ENCODE measurements around the gene RDX. TPM values are rescaled to one million over a fixed set of nuclear protein-coding genes. Genes with fewer than 3 reads are reported as not detected.

Gene RDX
- total and polyA plus RNA-seq, 2 of the 13 experiments (the other 11 are each of a cell fraction or from before 2014, with no cell fraction given): 20.7 to 63.1 TPM

DNA sequence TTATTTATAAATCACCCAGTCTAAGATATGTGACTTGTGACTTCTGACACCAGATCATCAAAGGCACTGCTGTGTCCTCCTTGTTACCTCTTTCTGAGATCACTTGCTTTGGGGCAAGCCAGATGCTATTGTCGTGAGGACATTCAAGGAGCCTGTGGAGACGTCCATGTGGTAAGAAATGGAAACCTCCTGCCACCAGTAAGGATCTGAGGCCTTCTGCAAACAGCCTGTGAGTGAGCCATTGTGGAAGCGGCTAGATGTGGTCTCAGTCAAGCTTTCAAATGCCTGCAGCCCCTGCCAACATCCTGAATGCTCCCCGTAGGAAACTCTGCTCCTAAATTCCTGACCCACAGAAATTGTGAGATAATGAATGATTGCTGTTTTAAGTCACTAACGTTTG, 11.7 kb upstream of the RDX start:
- Histone ChIP-seq H3K27ac (ENCODE audit: extremely low read length, insufficient read depth, low read length) (no peak overlapping the region), H3K4me1 (ENCODE audit: insufficient read depth, low read length) (peaks cover 34% of the 10 kb centered on the region), H3K9me3 (ENCODE audit: low read length) (no peaks in the 10 kb centered on the region), H4K20me1 (ENCODE audit: insufficient read depth, low read length) (no peaks in the 10 kb centered on the region), H3K9ac (ENCODE audit: insufficient read depth, low read depth, low read length) (no peak overlapping the region), H3K27me3 (ENCODE audit: control insufficient read depth in 1 of 2, insufficient read depth in 2 of 2, low read length in 2 of 2) (no peaks in the 10 kb centered on the region), H3K79me2 (ENCODE audit: insufficient read depth, low read length) (no peaks in the 10 kb centered on the region), H3K4me3 (replicated peaks in 1 of 3; ENCODE audit: insufficient read depth in 1 of 3, low read depth in 2 of 3, low read length in 3 of 3) (no peak overlapping the region), H3K4me2 (ENCODE audit: low read depth, low read length) (no peak overlapping the region), H3K36me3 (replicated peaks in 1 of 2; ENCODE audit: control insufficient read depth in 1 of 2, insufficient read depth in 2 of 2, low read length in 2 of 2) (no peaks in the 10 kb centered on the region), H2AFZ (ENCODE audit: low read length) (no peak overlapping the region)
- CTCF ChIA-PET (ENCODE audit: low intra/inter-chr PET ratio, low total read pairs): no interaction called here
- no TSS peak for BruUV-seq (replicated peaks)
- no peak for DNase-seq (ENCODE audit: low spot score)
- no peak; the same call in 2 of the 3 replicates for ATAC-seq
- WGBS (ENCODE audit: low lambda C conversion rate): 26% methylated on average over 4 of the region's 5 CpGs
- intact Hi-C loops (cut with micrococcal nuclease; ENCODE audit: unreplicated experiment) (no loop called here), in situ Hi-C loops (cut with HindIII; ENCODE audit: extremely low pct_ligation_motif_present, low pct_unique_long_range_greater_than_20kb) (loop anchor here (5.0 kb wide), 1 partner anchor 49 kb away; no protein-coding TSS in a partner anchor)
- TF ChIP-seq KLF11 (CRISPR knock-in tag; IDR thresholded peaks at IDR 0.05) (no peak), ZNF30 (CRISPR knock-in tag; IDR thresholded peaks at IDR 0.05) (no peak), ZNF850 (CRISPR knock-in tag; conservative IDR thresholded peaks at IDR 0.05) (no peak), NPAS2 (CRISPR knock-in tag; IDR thresholded peaks at IDR 0.05; ENCODE audit: borderline replicate concordance) (no peak), ZNF235 (CRISPR knock-in tag; IDR thresholded peaks at IDR 0.05; ENCODE audit: borderline replicate concordance) (no peak), ATAD3A (CRISPR knock-in tag; IDR thresholded peaks at IDR 0.05) (no peak), JUNB (CRISPR knock-in tag; IDR thresholded peaks at IDR 0.05; ENCODE audit: borderline replicate concordance) (no peak), SAP130 (CRISPR knock-in tag; IDR thresholded peaks at IDR 0.05; ENCODE audit: low read depth) (no peak), ZNF207 (IDR thresholded peaks at IDR 0.05; ENCODE audit: borderline replicate concordance) (no peak)
- TF ChIP-seq, protein P1, sequence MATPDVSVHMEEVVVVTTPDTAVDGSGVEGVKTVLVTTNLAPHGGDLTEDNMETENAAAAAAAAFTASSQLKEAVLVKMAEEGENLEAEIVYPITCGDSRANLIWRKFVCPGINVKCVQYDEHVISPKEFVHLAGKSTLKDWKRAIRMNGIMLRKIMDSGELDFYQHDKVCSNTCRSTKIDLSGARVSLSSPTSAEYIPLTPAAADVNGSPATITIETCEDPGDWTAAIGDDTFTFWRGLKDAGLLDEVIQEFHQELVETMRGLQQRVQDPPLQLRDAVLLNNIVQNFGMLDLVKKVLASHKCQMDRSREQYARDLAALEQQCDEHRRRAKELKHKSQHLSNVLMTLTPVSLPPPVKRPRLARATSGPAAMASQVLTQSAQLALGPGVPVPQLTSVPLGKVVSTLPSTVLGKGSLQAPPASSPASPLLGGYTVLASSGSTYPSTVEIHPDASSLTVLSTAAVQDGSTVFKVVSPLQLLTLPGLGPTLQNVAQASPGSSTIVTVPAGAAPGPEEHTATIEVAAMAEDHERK (CRISPR knock-in tag; IDR thresholded peaks at IDR 0.05; ENCODE audit: low read depth): no peak
- TF ChIP-seq, protein P2, sequence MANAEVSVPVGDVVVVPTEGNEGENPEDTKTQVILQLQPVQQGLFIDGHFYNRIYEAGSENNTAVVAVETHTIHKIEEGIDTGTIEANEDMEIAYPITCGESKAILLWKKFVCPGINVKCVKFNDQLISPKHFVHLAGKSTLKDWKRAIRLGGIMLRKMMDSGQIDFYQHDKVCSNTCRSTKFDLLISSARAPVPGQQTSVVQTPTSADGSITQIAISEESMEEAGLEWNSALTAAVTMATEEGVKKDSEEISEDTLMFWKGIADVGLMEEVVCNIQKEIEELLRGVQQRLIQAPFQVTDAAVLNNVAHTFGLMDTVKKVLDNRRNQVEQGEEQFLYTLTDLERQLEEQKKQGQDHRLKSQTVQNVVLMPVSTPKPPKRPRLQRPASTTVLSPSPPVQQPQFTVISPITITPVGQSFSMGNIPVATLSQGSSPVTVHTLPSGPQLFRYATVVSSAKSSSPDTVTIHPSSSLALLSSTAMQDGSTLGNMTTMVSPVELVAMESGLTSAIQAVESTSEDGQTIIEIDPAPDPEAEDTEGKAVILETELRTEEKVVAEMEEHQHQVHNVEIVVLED (CRISPR knock-in tag; IDR thresholded peaks at IDR 0.05; ENCODE audit: borderline replicate concordance): no peak
- TF ChIP-seq, protein P3, sequence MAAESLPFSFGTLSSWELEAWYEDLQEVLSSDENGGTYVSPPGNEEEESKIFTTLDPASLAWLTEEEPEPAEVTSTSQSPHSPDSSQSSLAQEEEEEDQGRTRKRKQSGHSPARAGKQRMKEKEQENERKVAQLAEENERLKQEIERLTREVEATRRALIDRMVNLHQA (CRISPR knock-in tag; IDR thresholded peaks at IDR 0.05): no peak
- TF ChIP-seq, protein P4, sequence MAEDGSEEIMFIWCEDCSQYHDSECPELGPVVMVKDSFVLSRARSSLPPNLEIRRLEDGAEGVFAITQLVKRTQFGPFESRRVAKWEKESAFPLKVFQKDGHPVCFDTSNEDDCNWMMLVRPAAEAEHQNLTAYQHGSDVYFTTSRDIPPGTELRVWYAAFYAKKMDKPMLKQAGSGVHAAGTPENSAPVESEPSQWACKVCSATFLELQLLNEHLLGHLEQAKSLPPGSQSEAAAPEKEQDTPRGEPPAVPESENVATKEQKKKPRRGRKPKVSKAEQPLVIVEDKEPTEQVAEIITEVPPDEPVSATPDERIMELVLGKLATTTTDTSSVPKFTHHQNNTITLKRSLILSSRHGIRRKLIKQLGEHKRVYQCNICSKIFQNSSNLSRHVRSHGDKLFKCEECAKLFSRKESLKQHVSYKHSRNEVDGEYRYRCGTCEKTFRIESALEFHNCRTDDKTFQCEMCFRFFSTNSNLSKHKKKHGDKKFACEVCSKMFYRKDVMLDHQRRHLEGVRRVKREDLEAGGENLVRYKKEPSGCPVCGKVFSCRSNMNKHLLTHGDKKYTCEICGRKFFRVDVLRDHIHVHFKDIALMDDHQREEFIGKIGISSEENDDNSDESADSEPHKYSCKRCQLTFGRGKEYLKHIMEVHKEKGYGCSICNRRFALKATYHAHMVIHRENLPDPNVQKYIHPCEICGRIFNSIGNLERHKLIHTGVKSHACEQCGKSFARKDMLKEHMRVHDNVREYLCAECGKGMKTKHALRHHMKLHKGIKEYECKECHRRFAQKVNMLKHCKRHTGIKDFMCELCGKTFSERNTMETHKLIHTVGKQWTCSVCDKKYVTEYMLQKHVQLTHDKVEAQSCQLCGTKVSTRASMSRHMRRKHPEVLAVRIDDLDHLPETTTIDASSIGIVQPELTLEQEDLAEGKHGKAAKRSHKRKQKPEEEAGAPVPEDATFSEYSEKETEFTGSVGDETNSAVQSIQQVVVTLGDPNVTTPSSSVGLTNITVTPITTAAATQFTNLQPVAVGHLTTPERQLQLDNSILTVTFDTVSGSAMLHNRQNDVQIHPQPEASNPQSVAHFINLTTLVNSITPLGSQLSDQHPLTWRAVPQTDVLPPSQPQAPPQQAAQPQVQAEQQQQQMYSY (CRISPR knock-in tag; IDR thresholded peaks at IDR 0.05): no peak
- TF ChIP-seq, protein P5, sequence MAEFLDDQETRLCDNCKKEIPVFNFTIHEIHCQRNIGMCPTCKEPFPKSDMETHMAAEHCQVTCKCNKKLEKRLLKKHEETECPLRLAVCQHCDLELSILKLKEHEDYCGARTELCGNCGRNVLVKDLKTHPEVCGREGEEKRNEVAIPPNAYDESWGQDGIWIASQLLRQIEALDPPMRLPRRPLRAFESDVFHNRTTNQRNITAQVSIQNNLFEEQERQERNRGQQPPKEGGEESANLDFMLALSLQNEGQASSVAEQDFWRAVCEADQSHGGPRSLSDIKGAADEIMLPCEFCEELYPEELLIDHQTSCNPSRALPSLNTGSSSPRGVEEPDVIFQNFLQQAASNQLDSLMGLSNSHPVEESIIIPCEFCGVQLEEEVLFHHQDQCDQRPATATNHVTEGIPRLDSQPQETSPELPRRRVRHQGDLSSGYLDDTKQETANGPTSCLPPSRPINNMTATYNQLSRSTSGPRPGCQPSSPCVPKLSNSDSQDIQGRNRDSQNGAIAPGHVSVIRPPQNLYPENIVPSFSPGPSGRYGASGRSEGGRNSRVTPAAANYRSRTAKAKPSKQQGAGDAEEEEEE (CRISPR knock-in tag; IDR thresholded peaks at IDR 0.05; ENCODE audit: borderline replicate concordance): no peak
- TF ChIP-seq, protein P6, sequence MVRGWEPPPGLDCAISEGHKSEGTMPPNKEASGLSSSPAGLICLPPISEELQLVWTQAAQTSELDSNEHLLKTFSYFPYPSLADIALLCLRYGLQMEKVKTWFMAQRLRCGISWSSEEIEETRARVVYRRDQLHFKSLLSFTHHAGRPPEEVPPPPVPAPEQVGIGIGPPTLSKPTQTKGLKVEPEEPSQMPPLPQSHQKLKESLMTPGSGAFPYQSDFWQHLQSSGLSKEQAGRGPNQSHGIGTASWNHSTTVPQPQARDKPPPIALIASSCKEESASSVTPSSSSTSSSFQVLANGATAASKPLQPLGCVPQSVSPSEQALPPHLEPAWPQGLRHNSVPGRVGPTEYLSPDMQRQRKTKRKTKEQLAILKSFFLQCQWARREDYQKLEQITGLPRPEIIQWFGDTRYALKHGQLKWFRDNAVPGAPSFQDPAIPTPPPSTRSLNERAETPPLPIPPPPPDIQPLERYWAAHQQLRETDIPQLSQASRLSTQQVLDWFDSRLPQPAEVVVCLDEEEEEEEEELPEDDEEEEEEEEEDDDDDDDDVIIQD (CRISPR knock-in tag; IDR thresholded peaks at IDR 0.05; ENCODE audit: low read depth): no peak
- FAIRE-seq: no peak
- POLR2A ChIA-PET: no interaction called here

Data from HepG2 (cell line).